ENCODE data around the gene TOGARAM2.

Gene TOGARAM2

GRCh38 chr2:28982381-28982950 is 1.4 kb downstream of the TOGARAM2 start:
- DNase-seq (ENCODE audit: insufficient read length, low spot score) = no peak
- FAIRE-seq = no peak
- TF ChIP-seq PAX5 (IDR thresholded peaks at IDR 0.05; ENCODE audit: insufficient read depth, low read length, severe bottlenecking) (no peak), POU2F2 (IDR thresholded peaks at IDR 0.05; ENCODE audit: low read depth, low read length) (no peak), POLR2AphosphoS5 (IDR thresholded peaks at IDR 0.05; ENCODE audit: low read depth, low read length) (no peak), POLR2A (IDR thresholded peaks at IDR 0.05; ENCODE audit: low read depth, low read length) (no peak), TAF1 (IDR thresholded peaks at IDR 0.05; ENCODE audit: low read depth, low read length) (no peak), SPI1 (IDR thresholded peaks at IDR 0.05; ENCODE audit: low read depth, low read length) (no peak)

- DNase-seq (ENCODE audit: insufficient read length, low spot score) (no peak), FAIRE-seq (no peak)
- TF ChIP-seq POLR2A (IDR thresholded peaks at IDR 0.05; ENCODE audit: low read depth, low read length) = no peak
- no peak for TF ChIP-seq POU2F2 (IDR thresholded peaks at IDR 0.05; ENCODE audit: low read depth, low read length)
- no peak for TF ChIP-seq PAX5 (IDR thresholded peaks at IDR 0.05; ENCODE audit: insufficient read depth, low read length, severe bottlenecking)
- no peak for TF ChIP-seq SPI1 (IDR thresholded peaks at IDR 0.05; ENCODE audit: low read depth, low read length)
- TF ChIP-seq POLR2AphosphoS5 (IDR thresholded peaks at IDR 0.05; ENCODE audit: low read depth, low read length) = no peak
- no peak for TF ChIP-seq TAF1 (IDR thresholded peaks at IDR 0.05; ENCODE audit: low read depth, low read length)
Measured at GRCh38 chr2:28986429-28986828, 5.3 kb downstream of the TOGARAM2 start.

- TF ChIP-seq SPI1 (IDR thresholded peaks at IDR 0.05; ENCODE audit: low read depth, low read length) (no peak), POLR2A (IDR thresholded peaks at IDR 0.05; ENCODE audit: low read depth, low read length) (no peak), TAF1 (IDR thresholded peaks at IDR 0.05; ENCODE audit: low read depth, low read length) (no peak), POU2F2 (IDR thresholded peaks at IDR 0.05; ENCODE audit: low read depth, low read length) (no peak), PAX5 (IDR thresholded peaks at IDR 0.05; ENCODE audit: insufficient read depth, low read length, severe bottlenecking) (no peak), POLR2AphosphoS5 (IDR thresholded peaks at IDR 0.05; ENCODE audit: low read depth, low read length) (no peak)
- no peak for FAIRE-seq
- no peak for DNase-seq (ENCODE audit: insufficient read length, low spot score)
Measured at GRCh38 chr2:28989973-28990372, 8.9 kb downstream of the TOGARAM2 start.

GRCh38 chr2:28990445-28990844 is 9.3 kb downstream of the TOGARAM2 start:
- TF ChIP-seq POLR2AphosphoS5 (IDR thresholded peaks at IDR 0.05; ENCODE audit: low read depth, low read length) = no peak
- TF ChIP-seq POLR2A (IDR thresholded peaks at IDR 0.05; ENCODE audit: low read depth, low read length) = no peak
- no peak for TF ChIP-seq SPI1 (IDR thresholded peaks at IDR 0.05; ENCODE audit: low read depth, low read length)
- no peak for TF ChIP-seq TAF1 (IDR thresholded peaks at IDR 0.05; ENCODE audit: low read depth, low read length)
- no peak for TF ChIP-seq PAX5 (IDR thresholded peaks at IDR 0.05; ENCODE audit: insufficient read depth, low read length, severe bottlenecking)
- TF ChIP-seq POU2F2 (IDR thresholded peaks at IDR 0.05; ENCODE audit: low read depth, low read length) = no peak
- no peak for DNase-seq (ENCODE audit: insufficient read length, low spot score)
- no peak for FAIRE-seq

DNA sequence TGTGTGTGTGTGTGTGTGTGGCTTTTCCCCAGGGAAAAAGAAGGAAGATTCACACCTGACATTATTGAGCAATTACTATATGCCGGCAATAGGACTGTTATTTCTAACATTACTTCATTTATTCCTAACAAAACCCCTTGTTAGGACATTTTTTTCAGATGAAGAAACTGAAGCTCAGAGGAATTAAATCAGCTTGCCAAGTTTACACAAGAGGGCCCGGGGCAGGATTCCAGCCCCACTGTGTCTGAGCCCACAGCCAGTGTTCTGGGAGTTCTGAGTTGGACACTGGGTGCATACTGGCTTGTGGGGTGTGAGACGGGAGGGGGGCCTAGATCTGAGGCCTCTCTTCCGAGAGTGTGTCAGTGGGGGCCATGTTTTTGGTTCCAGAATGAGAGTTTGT is 9.9 kb downstream of the TOGARAM2 start:
- FAIRE-seq (no peak), DNase-seq (ENCODE audit: insufficient read length, low spot score) (no peak)
- TF ChIP-seq SPI1 (IDR thresholded peaks at IDR 0.05; ENCODE audit: low read depth, low read length) (no peak), PAX5 (IDR thresholded peaks at IDR 0.05; ENCODE audit: insufficient read depth, low read length, severe bottlenecking) (no peak)

DNA sequence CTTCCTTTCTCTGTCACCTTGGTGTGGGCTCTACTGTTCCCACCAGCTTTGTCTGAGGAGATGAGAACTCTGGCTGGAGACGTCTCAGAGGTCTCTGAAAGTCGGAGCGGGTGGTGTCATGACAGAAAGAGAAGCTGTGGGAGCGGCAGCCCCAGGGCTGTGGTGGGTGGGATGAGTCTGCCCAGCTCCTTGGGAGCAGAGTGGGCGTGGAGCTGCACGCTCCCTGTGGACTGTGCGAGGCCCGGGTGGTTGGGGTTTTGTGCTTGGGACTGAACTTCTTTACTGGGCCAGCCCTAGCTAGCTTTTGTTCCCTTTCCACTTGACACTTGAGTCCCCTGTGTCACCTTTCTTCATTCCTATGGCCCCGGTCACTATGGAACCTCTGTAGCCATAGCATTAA is 10.4 kb downstream of the TOGARAM2 start:
- TF ChIP-seq TAF1 (IDR thresholded peaks at IDR 0.05; ENCODE audit: low read depth, low read length) (no peak), PAX5 (IDR thresholded peaks at IDR 0.05; ENCODE audit: insufficient read depth, low read length, severe bottlenecking) (no peak), POU2F2 (IDR thresholded peaks at IDR 0.05; ENCODE audit: low read depth, low read length) (no peak), POLR2AphosphoS5 (IDR thresholded peaks at IDR 0.05; ENCODE audit: low read depth, low read length) (no peak), POLR2A (IDR thresholded peaks at IDR 0.05; ENCODE audit: low read depth, low read length) (no peak), SPI1 (IDR thresholded peaks at IDR 0.05; ENCODE audit: low read depth, low read length) (no peak)
- DNase-seq (ENCODE audit: insufficient read length, low spot score) (no peak), FAIRE-seq (no peak)

DNA sequence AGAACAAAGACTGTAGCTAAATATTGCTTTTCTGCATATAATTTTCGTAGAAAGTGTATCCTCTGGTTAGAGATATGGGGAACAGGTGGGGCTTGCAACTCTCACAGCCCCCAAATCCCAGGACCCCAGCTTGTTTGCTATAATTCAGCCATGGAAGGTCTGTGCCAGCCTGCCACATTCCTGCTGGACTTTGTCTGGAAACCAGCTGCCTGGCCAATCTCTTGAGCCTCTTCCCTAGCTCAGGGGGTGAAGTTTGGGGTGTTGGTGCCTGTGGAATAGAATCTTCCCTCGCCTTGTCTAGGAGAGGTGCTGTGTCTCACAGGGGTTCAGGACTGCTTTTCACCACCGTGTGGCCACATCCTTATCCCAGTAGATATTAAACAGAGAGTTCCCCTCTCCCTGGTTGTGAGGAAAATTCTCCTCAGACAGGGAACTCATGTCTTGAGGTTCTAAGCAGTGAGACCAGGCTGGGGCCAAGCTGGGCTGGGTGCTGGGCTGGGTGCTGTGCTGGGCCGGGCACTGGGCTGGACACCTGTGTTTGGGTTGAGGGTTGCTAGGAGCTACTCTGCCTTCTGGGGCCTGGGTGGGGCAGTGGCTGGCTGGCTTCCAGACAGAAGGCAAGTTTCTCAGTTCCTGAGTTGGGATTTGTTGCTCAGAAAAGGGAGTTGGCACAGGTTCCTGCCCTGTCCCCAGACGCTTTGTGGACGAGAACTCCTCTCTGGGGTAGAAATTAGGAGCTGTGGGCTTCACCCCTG is 12.3 kb downstream of the TOGARAM2 start:
- FAIRE-seq (no peak), DNase-seq (ENCODE audit: insufficient read length, low spot score) (no peak)
- TF ChIP-seq POLR2AphosphoS5 (IDR thresholded peaks at IDR 0.05; ENCODE audit: low read depth, low read length) (no peak), TAF1 (IDR thresholded peaks at IDR 0.05; ENCODE audit: low read depth, low read length) (no peak), SPI1 (IDR thresholded peaks at IDR 0.05; ENCODE audit: low read depth, low read length) (no peak), POLR2A (IDR thresholded peaks at IDR 0.05; ENCODE audit: low read depth, low read length) (no peak), PAX5 (IDR thresholded peaks at IDR 0.05; ENCODE audit: insufficient read depth, low read length, severe bottlenecking) (no peak), POU2F2 (IDR thresholded peaks at IDR 0.05; ENCODE audit: low read depth, low read length) (no peak)

DNA sequence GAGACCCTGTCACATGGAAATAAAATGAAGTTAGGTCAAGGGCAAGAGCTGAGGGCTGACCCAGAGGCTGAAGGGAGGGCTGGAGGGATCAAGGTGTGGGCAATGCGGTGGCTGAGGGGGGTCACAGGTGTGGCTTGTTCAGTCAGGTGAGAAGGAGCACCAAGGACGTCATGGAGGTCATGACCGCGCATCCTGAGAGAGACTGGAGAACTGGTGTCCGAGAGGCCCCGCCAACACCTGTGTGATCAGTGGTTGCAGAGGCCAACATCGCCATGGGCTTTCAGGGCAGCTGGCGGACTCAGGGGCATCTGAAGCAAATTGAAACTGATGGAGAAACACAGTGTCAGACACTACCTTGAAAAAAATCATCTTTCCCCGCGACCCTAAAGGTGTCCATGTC is 13.0 kb downstream of the TOGARAM2 start:
- no peak for DNase-seq (ENCODE audit: insufficient read length, low spot score)
- TF ChIP-seq POU2F2 (IDR thresholded peaks at IDR 0.05; ENCODE audit: low read depth, low read length) (no peak), POLR2AphosphoS5 (IDR thresholded peaks at IDR 0.05; ENCODE audit: low read depth, low read length) (no peak), PAX5 (IDR thresholded peaks at IDR 0.05; ENCODE audit: insufficient read depth, low read length, severe bottlenecking) (no peak), TAF1 (IDR thresholded peaks at IDR 0.05; ENCODE audit: low read depth, low read length) (no peak), POLR2A (IDR thresholded peaks at IDR 0.05; ENCODE audit: low read depth, low read length) (no peak), SPI1 (IDR thresholded peaks at IDR 0.05; ENCODE audit: low read depth, low read length) (no peak)
- FAIRE-seq = no peak

DNA sequence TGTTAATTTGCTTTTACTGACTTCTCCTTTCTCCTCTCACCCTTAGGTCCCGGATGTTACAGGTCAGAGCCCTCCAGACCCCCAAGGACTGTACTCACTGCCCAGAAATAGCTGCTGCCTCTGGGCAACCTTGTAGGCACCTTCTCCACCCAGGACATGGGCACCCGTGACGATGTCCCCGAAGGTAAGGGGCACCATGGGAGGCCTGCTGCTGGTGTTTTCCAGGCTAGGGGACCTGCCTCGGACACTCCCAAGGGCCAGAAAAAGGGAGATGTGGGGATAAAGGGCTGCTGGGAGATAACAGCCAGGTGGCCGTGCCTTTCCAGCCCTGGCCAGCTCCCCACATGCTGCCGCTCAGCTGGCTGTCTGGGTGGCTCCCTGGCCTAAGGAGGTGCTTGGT is 13.6 kb downstream of the TOGARAM2 start:
- FAIRE-seq = no peak
- TF ChIP-seq SPI1 (IDR thresholded peaks at IDR 0.05; ENCODE audit: low read depth, low read length) = no peak
- TF ChIP-seq POU2F2 (IDR thresholded peaks at IDR 0.05; ENCODE audit: low read depth, low read length) = no peak
- TF ChIP-seq PAX5 (IDR thresholded peaks at IDR 0.05; ENCODE audit: insufficient read depth, low read length, severe bottlenecking) = no peak
- TF ChIP-seq POLR2AphosphoS5 (IDR thresholded peaks at IDR 0.05; ENCODE audit: low read depth, low read length) = no peak
- no peak for DNase-seq (ENCODE audit: insufficient read length, low spot score)

Data from GM12891 (cell line).